SK-N-SH (cell line): Measurements from ENCODE around the gene MYMX.

Experiments used
- CHD2 ChIP-seq: fragments of 150-350 bp; IDR thresholded peaks from 2 replicates; pipeline ENCODE4 v1.6.1; 2018; ENCODE audit warnings: low read length; ENCODE audit not compliant: partially characterized antibody
- EP300 ChIP-seq, 2 experiments: IDR thresholded peaks; 2 replicates each; pipeline versions ENCODE4 v1.4.0 to v1.6.1; 2012; ENCODE audit warnings: borderline replicate concordance in 1 of 2, low read depth in 1 of 2, low read length in 1 of 2
- GABPA ChIP-seq: IDR thresholded peaks from 2 replicates; pipeline ENCODE4 v1.4.0; 2012; ENCODE audit warnings: low read depth, mild to moderate bottlenecking
- RAD21 ChIP-seq: IDR thresholded peaks from 2 replicates; pipeline ENCODE4 v1.6.1; 2012; ENCODE audit warnings: mild to moderate bottlenecking, low read length
- RXRA ChIP-seq: IDR thresholded peaks from 2 replicates; pipeline ENCODE4 v1.4.0; 2012; ENCODE audit warnings: low read depth, mild to moderate bottlenecking, borderline replicate concordance
- TAF1 ChIP-seq: IDR thresholded peaks from 2 replicates; pipeline ENCODE4 v1.6.1; 2012; ENCODE audit warnings: low read depth, mild to moderate bottlenecking, low read length, moderate library complexity, borderline replicate concordance
- TF ChIP-seq, protein P1 (sequence below): fragments of 200-600 bp; sonication (generic); IDR thresholded peaks from 2 replicates; pipeline ENCODE4 v1.6.1; 2017; ENCODE audit warnings: antibody characterized with exemption, mild to moderate bottlenecking, moderate library complexity

DNA sequence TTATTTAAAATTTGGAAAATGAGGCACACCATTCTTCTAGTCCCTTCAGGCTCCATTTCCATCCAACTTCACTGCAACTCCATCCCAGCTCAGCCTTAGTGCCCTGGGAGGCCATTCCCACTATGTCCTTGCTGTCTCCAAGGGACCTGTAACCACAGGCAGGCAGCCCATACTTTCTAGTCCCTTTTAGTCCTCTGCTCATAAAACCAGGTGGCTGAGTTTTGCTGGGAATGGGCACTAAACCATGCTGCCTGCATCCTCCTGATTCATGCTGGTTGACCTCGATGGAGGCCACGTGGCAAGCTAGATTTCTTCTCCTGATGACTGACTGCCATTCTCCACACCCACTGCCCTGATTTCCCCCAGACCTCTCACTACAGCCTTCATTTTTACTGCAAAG lies 27.5 kb upstream of the MYMX start:
- TF ChIP-seq, protein P1, sequence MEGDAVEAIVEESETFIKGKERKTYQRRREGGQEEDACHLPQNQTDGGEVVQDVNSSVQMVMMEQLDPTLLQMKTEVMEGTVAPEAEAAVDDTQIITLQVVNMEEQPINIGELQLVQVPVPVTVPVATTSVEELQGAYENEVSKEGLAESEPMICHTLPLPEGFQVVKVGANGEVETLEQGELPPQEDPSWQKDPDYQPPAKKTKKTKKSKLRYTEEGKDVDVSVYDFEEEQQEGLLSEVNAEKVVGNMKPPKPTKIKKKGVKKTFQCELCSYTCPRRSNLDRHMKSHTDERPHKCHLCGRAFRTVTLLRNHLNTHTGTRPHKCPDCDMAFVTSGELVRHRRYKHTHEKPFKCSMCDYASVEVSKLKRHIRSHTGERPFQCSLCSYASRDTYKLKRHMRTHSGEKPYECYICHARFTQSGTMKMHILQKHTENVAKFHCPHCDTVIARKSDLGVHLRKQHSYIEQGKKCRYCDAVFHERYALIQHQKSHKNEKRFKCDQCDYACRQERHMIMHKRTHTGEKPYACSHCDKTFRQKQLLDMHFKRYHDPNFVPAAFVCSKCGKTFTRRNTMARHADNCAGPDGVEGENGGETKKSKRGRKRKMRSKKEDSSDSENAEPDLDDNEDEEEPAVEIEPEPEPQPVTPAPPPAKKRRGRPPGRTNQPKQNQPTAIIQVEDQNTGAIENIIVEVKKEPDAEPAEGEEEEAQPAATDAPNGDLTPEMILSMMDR = no peak
- no peak for TF ChIP-seq RXRA
- TF ChIP-seq EP300 (IDR thresholded peaks at IDR 0.05; ENCODE audit: borderline replicate concordance in 1 of 2, low read depth in 1 of 2, low read length in 1 of 2) = no peak
- no peak for TF ChIP-seq TAF1
- no peak for TF ChIP-seq RAD21
- TF ChIP-seq CHD2 = no peak
- TF ChIP-seq GABPA = no peak
